Measurements from ENCODE around the gene CYP19A1.
"Not testable (repeated sequence)": the region's sequence is repeated elsewhere in the genome, so short reads cannot be mapped to it uniquely, and the experiment has no call there.

Gene CYP19A1

GRCh38 chr15:51290720-51291119 lies 47.7 kb downstream of the CYP19A1 start:
- DNase-seq (ENCODE audit: low read depth), result no peak

- no peak for DNase-seq (ENCODE audit: low read depth)
These were observed 49.1 kb downstream of the CYP19A1 start for GRCh38 chr15:51289290-51289689.

- DNase-seq (ENCODE audit: low read depth), result no peak
These were observed 50.0 kb downstream of the CYP19A1 start for GRCh38 chr15:51288143-51289065.

- DNase-seq (ENCODE audit: low read depth), result no peak
These were observed 51.6 kb downstream of the CYP19A1 start for GRCh38 chr15:51286816-51287215.

GRCh38 chr15:51285399-51285798 lies 53.0 kb downstream of the CYP19A1 start:
- DNase-seq (ENCODE audit: low read depth), result no peak

GRCh38 chr15:51284871-51285270 lies 53.5 kb downstream of the CYP19A1 start:
- DNase-seq (ENCODE audit: low read depth), result no peak

DNA sequence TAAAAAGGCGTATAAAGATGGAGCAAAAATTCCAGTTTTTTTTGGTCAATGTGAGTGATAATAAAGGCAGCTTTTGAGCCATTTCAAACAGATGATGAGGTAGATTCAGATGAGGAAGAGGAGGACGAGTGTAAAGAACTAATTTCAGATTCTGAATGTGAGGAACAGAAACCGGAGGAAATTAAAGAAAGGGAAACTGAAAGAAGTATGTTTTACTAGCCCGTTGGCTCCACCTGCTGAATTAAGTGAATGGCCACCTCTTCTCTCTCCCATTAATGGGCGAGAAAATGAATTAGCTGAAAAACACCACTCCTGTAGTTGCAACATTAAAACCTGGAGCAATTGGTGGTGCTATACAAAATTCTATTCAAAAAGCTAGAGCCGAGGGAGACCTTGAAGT lies 55.4 kb downstream of the CYP19A1 start:
- DNase-seq (ENCODE audit: low read depth), result no peak

DNA sequence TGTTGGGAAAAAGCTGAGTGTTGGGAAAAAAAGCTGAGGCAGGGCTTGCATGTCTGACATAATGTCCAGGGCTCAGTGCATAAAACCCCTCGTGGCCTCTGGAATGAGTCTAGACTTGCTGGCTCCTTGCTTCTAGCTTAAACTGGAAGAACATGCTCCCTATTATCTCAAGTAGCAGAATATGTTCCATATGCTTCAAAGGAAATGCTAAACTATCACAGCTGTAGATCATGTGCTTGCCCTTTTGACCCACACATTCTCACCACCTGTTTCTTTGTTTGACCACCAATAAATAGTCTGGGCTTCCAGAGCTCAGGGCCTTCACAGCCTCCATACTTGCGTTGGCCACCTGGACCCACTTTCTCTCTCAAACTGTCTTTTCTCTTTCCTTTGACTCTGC lies 56.2 kb downstream of the CYP19A1 start:
- DNase-seq (ENCODE audit: low read depth), result not testable (repeated sequence)

GRCh38 chr15:51281368-51281967 lies 56.9 kb downstream of the CYP19A1 start:
- DNase-seq (ENCODE audit: low read depth), result no peak

DNA sequence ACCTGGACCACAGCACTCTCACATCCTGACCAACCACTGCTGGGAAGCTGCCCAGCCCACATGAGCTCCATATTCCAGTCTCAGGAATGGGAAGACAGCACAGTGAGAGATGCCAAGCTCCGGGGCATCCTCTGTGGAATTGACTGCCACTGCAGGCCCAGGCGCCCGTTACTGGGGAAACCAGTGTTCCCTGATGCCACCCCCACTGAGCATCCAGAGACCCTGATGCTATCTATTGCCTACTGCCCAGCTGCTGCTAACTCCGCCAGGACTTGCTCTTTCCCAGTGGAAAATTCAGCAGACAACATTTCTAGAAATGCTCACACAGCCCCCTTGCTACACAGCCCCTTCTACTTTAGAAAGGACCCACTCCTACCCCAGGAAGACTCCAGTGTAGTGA lies 57.6 kb downstream of the CYP19A1 start:
- no peak for DNase-seq (ENCODE audit: low read depth)

GRCh38 chr15:51279391-51279790 lies 59.0 kb downstream of the CYP19A1 start:
- DNase-seq (ENCODE audit: low read depth), result no peak

DNA sequence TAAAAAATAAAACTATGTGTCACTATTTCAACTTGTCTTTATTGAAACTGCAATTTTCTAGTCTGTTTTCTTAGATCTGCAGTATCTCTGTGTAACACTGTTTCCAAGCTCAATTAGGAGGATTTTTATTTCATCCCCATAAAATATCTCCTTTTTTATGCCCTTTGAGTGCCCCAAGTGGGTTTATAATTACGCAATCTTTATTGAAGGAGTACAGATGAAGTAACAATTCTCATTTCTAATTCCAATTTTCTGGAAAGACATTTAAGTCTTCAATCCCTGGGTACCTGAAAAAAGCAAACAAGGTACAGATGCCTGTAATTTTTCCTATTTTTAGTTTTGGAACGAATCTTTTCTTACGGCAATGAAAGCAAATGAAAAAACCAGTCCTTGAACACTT lies 61.3 kb downstream of the CYP19A1 start:
- DNase-seq (ENCODE audit: low read depth), result no peak

- no peak for DNase-seq (ENCODE audit: low read depth)
These were observed 63.4 kb downstream of the CYP19A1 start for GRCh38 chr15:51274956-51275355.

- no peak for DNase-seq (ENCODE audit: low read depth)
These were observed 67.7 kb downstream of the CYP19A1 start for GRCh38 chr15:51270706-51271105.

DNA sequence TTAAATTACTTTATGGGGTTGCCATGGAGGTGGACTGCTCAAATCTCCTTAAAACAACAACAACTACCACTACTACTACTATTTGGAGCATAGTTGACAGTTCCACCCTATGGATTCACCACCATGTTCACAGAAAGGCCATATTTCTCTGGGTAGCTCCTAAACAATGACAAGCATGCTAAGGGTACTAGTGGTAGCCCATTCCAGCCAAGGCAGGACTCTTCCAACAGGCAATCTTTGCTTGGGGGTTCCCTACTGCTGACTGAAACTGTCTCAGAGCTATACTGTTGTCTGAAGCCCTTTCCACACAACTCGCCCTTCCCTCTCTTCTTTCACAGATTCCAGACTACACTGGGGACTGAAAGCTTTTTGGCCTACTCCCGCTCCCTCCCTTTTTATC lies 68.9 kb downstream of the CYP19A1 start:
- no peak for DNase-seq (ENCODE audit: low read depth)

DNA sequence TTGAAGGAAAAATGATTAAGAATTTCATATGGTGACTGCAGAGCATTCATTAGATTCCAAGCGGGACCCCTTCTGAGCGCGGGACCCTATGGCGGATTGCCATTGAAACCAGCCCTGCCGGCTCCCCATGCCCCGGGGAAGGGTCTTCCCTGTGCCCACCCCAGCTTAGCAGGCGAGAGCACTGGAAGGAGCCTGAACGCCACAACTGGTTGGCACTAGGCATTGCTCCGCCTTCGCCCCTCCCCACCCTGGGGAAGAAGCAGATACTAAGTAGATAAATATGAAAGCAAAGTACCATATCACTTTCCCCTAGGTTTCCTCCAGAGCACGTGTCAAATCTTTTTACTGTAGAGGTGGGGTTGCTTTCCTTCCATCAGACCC lies 70.7 kb downstream of the CYP19A1 start:
- DNase-seq (ENCODE audit: low read depth), result no peak

GRCh38 chr15:51267051-51267702 lies 71.2 kb downstream of the CYP19A1 start:
- no peak for DNase-seq (ENCODE audit: low read depth)

DNA sequence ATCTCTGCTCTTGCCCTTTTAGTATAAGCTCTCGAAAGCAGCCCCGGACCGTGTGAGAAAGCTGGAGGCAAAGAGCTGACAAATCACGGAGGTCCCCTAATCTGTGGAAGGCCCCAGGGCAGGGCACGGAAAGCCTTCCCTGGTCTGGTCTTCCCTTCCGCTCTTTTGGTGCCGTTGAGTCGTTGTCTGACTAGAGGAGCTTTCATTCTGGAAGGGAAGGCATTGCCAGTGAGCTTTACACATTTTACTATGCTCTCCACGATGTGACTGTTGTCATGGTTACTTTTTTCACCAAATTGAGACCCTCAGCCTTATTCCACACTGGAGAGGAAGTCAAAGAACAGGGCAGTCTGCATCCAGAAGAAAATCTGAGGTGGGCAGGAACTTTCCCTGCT lies 71.7 kb downstream of the CYP19A1 start:
- no peak for DNase-seq (ENCODE audit: low read depth)

DNA sequence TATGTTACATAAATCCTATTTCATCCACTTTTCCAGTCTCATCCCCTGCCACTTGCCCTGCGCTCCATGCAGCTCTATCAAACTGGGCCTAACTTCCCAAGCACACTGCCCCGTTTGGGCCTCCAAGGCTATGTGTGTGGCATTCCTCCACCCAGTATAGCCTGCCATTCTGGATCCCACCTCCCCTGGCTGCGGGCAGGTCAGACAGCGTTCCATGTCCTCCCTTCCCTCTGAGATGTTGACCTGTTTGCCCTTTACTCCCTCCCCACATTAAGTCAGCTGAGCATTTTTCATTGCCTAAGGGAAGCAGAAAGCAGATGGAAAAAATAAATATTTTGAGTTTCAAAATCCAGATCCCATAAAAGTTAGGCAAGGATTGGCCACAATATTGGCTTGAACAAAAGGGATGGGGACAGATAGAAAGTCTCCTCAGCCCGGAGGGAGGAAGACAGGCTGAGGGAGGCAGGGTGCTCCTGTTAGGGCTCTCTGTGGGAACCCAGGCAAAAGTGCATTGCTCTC lies 73.3 kb downstream of the CYP19A1 start:
- no peak for DNase-seq (ENCODE audit: low read depth)

- DNase-seq (ENCODE audit: low read depth), result no peak
These were observed 74.7 kb downstream of the CYP19A1 start for GRCh38 chr15:51263726-51264125.

- DNase-seq (ENCODE audit: low read depth), result no peak
These were observed 75.3 kb downstream of the CYP19A1 start for GRCh38 chr15:51263116-51263515.

DNA sequence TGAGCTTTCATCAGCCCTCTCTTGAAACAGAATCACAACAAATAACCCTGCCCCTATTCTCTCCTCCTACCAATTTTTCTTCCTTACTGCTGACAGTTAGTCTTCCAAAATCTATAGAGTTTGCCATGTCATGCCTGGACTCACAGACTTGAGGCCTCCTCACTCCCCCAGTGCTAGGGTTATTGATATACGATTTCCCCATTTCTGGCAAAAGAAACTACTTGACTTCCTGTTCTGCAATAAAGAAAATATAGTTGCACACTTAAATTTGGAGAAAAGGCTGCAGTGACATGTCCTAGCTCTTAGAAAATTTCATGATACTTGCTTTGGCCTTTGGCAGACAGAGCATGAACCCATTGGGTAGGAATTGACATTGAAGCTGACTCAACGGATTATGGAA lies 75.9 kb downstream of the CYP19A1 start:
- DNase-seq (ENCODE audit: low read depth), result no peak

DNA sequence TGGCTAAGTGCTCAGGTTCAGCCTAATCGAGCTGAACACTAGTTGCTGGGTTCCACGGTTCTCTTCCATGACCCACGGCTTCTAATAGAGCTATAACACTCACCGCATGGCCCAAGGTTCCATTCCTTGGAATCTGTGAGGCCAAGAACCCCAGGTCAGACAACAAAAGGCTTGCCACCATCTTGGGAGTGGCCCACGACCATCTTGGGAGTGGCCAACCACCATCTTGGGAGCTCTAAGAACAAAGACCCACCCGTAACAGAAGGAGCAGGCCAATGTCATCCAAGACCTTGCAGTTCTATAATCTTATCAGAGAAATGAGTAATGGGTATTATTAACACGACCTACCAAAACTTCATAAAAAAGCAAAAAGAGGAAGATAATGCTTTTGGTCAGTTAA lies 77.3 kb downstream of the CYP19A1 start:
- DNase-seq (ENCODE audit: low read depth), result not testable (repeated sequence)

Data from activated gamma-delta T cell treated with anti-CD3 and anti-CD28 coated beads, Interleukin-2, amount 50 U/mL, for 16 hours (primary cell).